Suprapubic skin (tissue), 4 donors: ENCODE data around the gene BMPER.

Experiments
- CTCF ChIP-seq, 2 donors: fragments of 200-600 bp in 1 of 2; fragments of 450-650 bp in 1 of 2; sonication (generic) in 1 of 2; IDR thresholded peaks; one replicate each; pipeline ENCODE4 v1.5.1; 2016 to 2019; ENCODE audit warnings: antibody characterized with exemption in 2 of 2, mild to moderate bottlenecking in 1 of 2, moderate library complexity in 1 of 2
- EP300 ChIP-seq: sonication (generic); formaldehyde crosslinking; IDR thresholded peaks from one replicate; pipeline ENCODE4 v1.6.1; 2017; ENCODE audit warnings: antibody characterized with exemption
- POLR2A ChIP-seq, 2 donors: fragments of 450-650 bp; IDR thresholded peaks; one replicate each; pipeline ENCODE4 v1.6.1; 2017; ENCODE audit warnings: antibody characterized with exemption in 2 of 2, mild to moderate bottlenecking in 2 of 2, moderate library complexity in 2 of 2
- POLR2AphosphoS5 ChIP-seq, 3 donors: sonication (generic); formaldehyde crosslinking; IDR thresholded peaks; one replicate each; pipeline ENCODE4 v1.6.1; 2017; ENCODE audit warnings: antibody characterized with exemption in 3 of 3

GRCh38 chr7:34081935-34082334, 176.6 kb downstream of the BMPER start:
- no peak for TF ChIP-seq POLR2A (IDR thresholded peaks at IDR 0.05)
- no peak for TF ChIP-seq POLR2AphosphoS5 (IDR thresholded peaks at IDR 0.05)
- no peak for TF ChIP-seq CTCF (IDR thresholded peaks at IDR 0.05)
- no peak for TF ChIP-seq EP300
